Heart left ventricle (tissue), 13 donors: ENCODE measurements around the gene DGKB.

Source experiments
- CTCF ChIP-seq, 12 donors: fragments of 200-600 bp; sonication (generic) in 4 of 12; IDR thresholded peaks; one replicate each; pipeline versions ENCODE4 v1.5.0 to v1.8.0; 2018 to 2022; ENCODE audit warnings: antibody characterized with exemption in 12 of 12, mild to moderate bottlenecking in 5 of 12
- POLR2A ChIP-seq, 2 donors: fragments of 450-650 bp; IDR thresholded peaks; one replicate each; pipeline ENCODE4 v1.6.1; 2017; ENCODE audit warnings: antibody characterized with exemption in 2 of 2, mild to moderate bottlenecking in 2 of 2, moderate library complexity in 2 of 2
- donor health status: ischemic (EF 13 %, LVEDD 7.1; RV severe dilation, severe dysfunction).
- donor health status: DM: no; HTN: yes; CAD: no.
- donor health status: DM: no; HTN: no; CAD: no.
- donor health status: ischemic (EF 25% LVEDD 6.9; RV normal size, moderate dysfunction).
- donor health status: ischemic (EF 25% LVEDD 5.7; RV mildly dilated, moderate dysfunction).
- donor health status: ischemic (EF 35%, LVEDD 5.7; RV mildly dilated, moderate dysfunction).
- donor health status: nonischemic (EF 11% LVEDD 7.7; RV severe dilation, severe dysfunction).
- donor health status: DM: yes; HTN: yes; CAD: no.
- donor health status: PGD.
- donor health status: ischemic (EF 29% LVEDD 5.4; RV normal size, mild dysfunction).
- donor health status: nonischemic (EF 23%, LVEDD 6.1; RV moderate dilation, normal function).

GRCh38 chr7:14270099-14270498 lies 632.5 kb downstream of the DGKB start:
- TF ChIP-seq POLR2A (IDR thresholded peaks at IDR 0.05) (no peak), CTCF (IDR thresholded peaks at IDR 0.05) (no peak)
